OCI-LY1 (cell line): ENCODE results near the gene FAM20C.

ENCODE experiments used
- EZH2 ChIP-seq: fragments of 200-600 bp; sonication (generic), shearing (Covaris generic); IDR thresholded peaks from 2 replicates; pipeline ENCODE4 v1.8.0; 2017; ENCODE audit warnings: borderline replicate concordance, mixed run types, mild to moderate bottlenecking, antibody characterized with exemption, low read length, moderate library complexity, mixed read lengths
- TF ChIP-seq, protein P1 (sequence below): fragments of 200-600 bp; sonication (generic), shearing (Covaris generic); IDR thresholded peaks from 2 replicates; pipeline ENCODE4 v1.5.1; 2017; ENCODE audit warnings: mild to moderate bottlenecking, antibody characterized with exemption, low read length, moderate library complexity, mixed read lengths

GRCh38 chr7:293681-294439, 101.5 kb downstream of the FAM20C start:
- TF ChIP-seq, protein P1, sequence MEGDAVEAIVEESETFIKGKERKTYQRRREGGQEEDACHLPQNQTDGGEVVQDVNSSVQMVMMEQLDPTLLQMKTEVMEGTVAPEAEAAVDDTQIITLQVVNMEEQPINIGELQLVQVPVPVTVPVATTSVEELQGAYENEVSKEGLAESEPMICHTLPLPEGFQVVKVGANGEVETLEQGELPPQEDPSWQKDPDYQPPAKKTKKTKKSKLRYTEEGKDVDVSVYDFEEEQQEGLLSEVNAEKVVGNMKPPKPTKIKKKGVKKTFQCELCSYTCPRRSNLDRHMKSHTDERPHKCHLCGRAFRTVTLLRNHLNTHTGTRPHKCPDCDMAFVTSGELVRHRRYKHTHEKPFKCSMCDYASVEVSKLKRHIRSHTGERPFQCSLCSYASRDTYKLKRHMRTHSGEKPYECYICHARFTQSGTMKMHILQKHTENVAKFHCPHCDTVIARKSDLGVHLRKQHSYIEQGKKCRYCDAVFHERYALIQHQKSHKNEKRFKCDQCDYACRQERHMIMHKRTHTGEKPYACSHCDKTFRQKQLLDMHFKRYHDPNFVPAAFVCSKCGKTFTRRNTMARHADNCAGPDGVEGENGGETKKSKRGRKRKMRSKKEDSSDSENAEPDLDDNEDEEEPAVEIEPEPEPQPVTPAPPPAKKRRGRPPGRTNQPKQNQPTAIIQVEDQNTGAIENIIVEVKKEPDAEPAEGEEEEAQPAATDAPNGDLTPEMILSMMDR = no peak
- TF ChIP-seq EZH2 = no peak
